Activated naive CD4-positive, alpha-beta T cell treated with Interleukin-2 at 50 U/mL for 16 hours (primary cell): ENCODE results near the gene ARHGEF1.
"Not testable (repeated sequence)": the region's sequence is repeated elsewhere in the genome, so short reads cannot be mapped to it uniquely, and the experiment has no call there.

Experiments used
- DNase-seq: peaks from one replicate; pipeline ENCODE4 v3.0.0-alpha.2; 2020

The ARHGEF1 gene

DNA sequence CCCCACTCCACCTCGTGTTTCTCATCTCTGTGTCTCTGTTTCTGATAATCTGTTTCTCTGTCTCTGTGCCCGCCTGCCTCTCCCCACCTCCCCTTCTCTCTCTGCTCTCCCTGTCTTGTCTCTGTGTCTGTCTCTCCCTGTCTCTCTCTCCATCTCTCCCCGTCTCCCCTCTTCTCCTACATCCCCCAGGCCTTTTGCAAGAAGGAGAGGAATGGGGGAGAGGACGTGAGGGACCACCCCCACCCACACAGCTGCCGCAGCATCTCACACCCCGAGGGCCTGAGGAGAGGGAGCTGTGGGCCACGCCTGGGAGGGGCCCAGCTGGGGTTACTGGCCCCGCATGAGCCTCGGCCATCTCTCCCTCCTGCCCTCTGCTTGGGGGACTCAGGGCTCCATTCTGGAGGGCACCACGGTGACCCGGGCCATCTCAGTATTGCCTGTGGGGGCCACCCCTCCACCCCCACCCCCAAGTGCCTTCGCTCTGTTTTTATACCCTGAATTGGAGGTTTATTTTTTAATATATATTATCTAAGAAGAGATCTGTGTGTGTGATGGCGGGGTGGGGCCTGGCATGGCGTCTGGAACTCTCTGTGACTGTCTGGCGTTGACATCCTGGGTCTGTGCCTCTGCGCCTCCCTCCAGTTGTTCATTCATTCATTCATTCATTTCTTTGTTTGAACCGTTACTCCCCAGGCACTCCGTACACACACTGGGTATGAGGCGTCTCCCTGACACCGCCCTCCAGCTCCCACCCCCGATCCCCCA, 24.1 kb downstream of the ARHGEF1 start:
- no peak for DNase-seq

DNA sequence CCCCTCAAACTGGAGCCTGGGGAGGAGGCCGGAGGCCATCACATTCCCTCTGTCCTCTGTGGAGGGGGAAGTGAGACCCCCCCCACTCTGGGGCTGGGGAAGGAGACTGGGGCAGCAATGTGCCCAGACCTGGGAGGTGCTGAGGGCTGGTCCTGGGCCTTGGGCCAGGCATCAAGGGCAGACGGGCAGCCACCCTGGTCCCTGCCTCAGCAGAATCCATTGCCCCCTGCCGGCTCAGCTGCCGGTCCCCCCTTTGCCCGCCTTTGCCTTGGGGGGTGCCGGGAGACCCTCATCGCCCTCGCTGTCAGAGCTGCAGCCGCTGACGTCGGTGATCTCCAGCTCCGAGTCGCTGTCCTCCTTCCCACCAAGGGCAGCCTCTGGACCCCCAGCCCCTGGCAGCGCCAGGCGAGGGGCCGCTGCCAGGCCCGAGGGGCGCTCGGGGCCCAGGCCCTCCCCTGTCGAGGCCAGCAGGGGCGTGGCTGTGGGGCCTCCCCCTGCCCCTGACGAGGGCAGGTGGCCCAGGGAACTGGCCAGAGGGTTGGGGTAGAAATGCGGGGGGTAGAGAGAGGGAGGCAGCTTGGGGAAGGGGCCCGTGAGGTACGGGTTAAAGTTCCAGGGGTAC, 25.1 kb downstream of the ARHGEF1 start:
- DNase-seq: no peak

- DNase-seq: no peak
Measured at GRCh38 chr19:41908724-41909464, 25.9 kb downstream of the ARHGEF1 start.

DNA sequence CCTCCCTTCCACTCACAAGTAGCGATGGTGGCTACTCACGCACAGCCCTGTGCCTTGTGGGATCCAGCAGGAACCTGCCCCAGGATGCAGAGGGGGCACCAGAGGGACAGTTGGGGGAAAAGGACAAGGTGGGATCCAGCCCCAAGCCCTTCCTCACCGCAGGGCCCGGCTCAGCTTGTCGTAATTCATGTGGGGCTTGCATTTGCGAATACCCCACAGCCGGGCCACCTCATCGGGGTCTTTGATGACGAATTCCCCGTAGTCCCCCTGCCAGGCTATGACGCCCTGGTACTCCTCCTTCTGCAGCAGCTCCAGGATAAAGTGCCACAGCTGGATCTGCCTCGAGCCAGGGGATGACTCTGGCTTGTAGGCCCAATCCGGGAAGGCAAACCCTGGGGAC, 26.7 kb downstream of the ARHGEF1 start:
- DNase-seq: no peak

- DNase-seq: no peak
Measured at GRCh38 chr19:41910240-41910991, 27.4 kb downstream of the ARHGEF1 start.

DNA sequence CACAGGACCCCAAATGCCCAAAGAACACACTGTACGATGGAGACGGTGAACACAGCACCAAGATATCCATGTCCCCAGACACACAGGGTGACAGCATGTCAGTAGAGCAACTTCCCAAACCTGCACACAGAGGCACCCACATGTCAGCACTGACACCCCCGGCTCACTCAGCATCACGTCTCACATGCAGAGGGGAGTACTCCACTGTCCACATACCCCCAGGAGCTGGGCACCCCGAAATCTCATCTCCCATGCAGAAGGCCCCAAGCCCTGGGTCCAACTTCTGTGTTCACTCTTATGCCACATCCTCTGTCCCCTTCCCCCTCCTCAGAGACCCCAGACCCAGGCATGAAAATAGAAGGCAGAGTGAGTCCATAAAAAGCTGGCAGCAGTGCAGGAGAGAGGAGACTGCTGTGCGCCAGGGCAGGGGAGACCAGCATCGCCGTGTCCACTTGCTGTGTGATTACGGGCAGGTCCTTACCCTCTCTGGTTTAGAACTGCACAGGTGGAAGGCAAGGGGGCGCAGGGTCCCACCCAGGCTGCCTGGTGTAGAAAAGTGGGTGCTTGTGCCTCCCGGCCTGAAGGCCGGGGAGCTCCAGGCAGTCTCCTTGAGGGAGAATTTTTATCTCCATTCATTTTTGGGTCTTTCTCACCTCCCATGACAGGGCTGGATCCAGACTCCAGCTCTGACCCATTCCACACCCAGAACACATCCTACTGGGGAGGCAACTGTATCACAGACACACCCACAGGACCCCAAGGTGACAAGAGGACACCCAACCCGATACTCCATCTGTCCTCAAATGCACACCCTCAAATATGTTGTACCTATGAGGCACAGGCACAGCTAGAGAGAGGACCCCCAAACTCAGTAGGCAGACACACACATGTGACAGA, 28.3 kb downstream of the ARHGEF1 start:
- no peak for DNase-seq

DNA sequence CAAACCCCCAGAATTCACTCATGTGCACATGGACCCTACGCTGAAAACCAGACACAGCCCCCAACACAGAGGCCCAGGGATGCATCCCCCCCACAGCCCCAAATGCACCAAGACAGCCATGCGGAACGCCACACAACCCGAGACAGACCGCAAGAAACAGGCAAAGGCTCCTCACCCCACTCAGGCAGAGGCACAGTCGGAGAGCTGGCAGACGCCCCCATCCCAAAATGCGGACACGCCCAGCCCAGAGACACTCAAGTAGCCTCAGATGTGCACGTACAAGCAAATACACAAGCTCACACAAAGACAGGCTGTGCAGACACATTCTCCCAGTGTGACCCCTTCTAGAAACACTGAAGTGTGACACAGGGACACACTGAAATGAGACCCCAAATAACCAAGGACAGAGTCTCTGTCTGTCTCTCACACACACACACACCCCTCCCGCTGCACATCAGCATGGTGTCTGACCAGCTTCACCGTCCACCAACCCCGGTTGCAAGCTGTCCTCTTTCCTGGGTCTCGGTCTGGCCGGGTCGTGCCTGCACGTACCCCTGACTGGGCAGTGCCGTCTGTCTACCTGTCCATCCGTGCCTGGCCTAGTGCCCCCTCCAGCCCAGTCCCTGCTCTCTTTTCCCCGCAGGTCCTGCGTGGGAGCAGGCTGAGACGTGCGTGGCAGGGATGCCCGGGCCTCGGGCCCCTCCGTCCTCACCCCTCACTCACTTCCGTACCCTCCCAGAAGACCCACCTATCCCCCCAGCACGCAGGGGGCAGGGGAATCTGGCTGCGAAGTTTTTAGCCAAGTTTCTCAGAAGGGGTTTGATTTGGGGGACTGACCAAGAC, 29.1 kb downstream of the ARHGEF1 start:
- DNase-seq: no peak

DNA sequence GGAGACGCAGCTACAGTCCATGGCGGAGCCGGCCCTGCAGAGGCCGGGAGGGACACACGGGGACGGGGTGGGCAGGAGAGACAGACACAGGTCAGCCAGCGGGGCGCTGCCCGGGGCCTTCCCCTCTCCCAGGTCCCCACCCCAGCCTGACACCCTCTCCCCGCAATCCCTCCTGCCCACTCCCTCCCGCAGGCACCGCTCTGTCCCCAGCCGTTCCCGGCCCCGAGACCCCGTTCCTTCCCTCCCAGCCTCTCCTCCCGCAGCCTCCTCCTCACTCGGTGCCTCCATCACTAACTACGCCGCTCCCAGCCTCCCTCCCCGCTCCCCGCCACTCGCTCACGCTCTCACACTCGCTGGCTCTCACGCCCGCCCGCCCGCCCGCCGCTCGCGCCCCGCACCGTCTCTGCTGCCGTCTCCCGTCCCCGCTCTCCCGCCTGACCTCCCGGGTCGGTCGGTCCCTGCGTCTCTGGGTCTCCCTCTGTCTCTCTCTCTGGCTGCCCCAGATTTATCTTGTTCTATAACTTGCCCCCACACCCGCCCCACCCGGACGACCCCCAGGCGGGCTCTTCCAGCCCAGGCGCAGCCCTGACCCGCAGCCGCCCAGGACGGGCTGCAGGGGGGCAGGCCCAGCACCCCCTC, 30.0 kb downstream of the ARHGEF1 start:
- no peak for DNase-seq

DNA sequence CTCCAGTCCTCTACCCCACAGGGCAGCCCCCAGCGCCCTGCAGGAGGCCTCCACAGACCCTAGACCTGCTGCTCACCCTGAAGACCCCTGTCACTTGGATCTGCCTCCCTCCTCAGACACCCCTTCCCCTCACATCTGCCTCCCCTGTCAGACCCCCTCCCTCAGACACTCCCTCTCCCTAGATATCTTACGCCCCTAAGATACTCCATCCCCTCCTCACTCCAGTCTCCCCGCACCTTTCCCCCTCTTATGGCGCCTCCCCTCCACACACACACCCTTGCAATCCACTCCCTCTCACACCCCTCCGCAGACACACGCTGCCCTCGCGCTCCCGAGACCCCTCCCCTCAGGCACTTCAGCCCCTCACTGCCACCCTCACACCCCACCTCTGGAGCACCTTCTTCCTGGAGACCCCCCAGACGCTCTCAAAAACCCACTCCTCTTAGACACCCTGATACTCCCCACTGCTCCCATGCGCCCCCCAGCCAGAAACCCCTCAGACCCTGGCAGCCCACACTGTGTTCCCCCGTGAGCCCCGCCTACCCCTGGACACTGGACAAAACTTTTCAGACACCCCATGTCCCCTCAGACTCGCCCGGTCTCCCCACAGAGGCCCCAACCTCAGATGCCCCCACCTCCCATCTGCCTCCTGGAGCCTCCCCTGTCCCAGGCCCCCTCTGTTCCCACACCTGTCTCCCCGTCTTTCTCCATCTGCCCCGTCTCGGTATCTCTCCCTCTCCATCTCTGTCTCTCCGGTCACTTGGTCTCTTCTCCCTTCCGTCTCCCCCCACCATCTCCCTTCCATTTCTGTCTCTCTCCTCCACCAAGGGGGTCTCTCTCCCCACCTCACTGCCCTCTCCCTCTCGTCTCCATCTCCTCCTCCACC, 30.8 kb downstream of the ARHGEF1 start:
- DNase-seq: no peak

GRCh38 chr19:41914424-41914834, 31.4 kb downstream of the ARHGEF1 start:
- not testable (repeated sequence) for DNase-seq

GRCh38 chr19:41915021-41915775, 32.2 kb downstream of the ARHGEF1 start:
- no peak for DNase-seq

DNA sequence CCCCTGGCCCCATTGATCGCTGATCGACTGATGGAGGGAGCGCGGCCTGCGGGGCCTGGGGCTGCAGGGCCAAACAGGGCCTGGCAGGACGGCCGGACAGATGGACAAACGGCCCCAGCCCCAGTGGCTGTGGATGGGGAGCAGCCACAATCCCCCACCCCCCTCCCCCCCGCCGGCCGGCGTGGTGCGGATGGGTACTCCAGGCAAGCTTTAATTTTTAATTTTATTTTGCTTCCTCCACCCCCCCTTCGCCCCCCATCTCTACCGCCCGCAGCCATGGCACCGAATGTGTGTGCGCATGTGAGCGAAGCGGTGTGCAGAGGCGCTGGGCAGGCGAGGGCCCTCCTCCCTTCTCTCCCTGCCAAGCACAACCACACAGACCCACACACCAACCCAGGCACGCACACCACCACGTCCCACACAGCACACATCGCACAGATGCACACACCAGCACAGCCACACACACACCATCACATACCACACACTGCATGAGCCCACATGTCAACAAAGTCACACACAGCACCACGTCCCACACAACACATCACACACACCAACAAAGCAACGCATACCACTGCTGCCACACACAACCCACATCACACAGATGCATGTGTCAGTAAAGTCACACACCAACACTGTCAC, 32.9 kb downstream of the ARHGEF1 start:
- no peak for DNase-seq

DNA sequence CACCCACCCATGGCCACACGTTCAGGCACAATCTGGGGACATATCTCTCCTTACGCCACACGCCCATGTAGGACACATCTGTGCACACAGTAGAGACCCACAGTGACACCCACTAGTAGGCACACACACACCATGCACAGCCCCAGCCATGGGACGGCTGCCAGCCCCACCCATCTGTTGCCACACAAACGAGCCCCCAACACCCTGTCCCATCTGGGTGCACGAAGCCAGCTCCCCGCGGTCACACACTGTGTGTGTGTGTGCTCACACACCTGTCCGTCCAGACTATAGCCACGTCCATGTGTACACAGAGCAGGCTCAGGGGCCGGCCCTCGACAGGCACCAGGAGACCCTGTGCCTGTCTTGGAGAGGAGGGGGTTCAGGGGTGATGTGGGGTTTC, 34.7 kb downstream of the ARHGEF1 start:
- no peak for DNase-seq

- DNase-seq: no peak
Measured at GRCh38 chr19:41918095-41918494, 35.1 kb downstream of the ARHGEF1 start.

- no peak for DNase-seq
Measured at GRCh38 chr19:41918653-41919244, 35.8 kb downstream of the ARHGEF1 start.

GRCh38 chr19:41919948-41920712, 37.1 kb downstream of the ARHGEF1 start:
- no peak for DNase-seq
